PC-9 (cell line): ENCODE measurements around the gene BCL2L11.

Experiments used
- EZH2 ChIP-seq: fragments of 200-600 bp; sonication (generic); IDR thresholded peaks from 2 replicates; pipeline ENCODE4 v1.8.0; 2017; ENCODE audit warnings: antibody characterized with exemption, low read depth
- TF ChIP-seq, protein P1 (sequence below): fragments of 200-600 bp; sonication (generic); conservative IDR thresholded peaks from 2 replicates; pipeline ENCODE4 v1.6.1; 2017; ENCODE audit warnings: mixed run types, antibody characterized with exemption, mild to moderate bottlenecking, moderate library complexity

DNA sequence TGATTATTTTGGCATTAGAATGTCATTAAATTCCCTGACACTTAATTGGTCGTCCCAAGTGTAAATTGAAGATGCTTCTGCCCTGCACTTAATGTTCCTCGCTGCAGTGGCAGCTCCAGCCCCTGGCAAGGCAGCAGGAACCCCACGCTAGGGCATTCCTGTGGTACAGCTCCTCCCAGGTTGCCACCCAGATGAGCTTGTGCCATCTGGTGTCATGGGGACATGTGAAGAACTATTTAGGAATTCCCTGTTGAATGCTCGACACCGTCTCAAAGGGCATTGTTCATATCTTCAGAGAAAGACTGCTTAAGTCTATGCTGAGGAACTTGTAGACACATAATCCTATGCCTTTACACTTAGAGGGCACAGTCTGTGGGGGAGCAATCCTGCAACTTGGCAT lies 38.9 kb downstream of the BCL2L11 start:
- TF ChIP-seq, protein P1, sequence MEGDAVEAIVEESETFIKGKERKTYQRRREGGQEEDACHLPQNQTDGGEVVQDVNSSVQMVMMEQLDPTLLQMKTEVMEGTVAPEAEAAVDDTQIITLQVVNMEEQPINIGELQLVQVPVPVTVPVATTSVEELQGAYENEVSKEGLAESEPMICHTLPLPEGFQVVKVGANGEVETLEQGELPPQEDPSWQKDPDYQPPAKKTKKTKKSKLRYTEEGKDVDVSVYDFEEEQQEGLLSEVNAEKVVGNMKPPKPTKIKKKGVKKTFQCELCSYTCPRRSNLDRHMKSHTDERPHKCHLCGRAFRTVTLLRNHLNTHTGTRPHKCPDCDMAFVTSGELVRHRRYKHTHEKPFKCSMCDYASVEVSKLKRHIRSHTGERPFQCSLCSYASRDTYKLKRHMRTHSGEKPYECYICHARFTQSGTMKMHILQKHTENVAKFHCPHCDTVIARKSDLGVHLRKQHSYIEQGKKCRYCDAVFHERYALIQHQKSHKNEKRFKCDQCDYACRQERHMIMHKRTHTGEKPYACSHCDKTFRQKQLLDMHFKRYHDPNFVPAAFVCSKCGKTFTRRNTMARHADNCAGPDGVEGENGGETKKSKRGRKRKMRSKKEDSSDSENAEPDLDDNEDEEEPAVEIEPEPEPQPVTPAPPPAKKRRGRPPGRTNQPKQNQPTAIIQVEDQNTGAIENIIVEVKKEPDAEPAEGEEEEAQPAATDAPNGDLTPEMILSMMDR = no peak
- TF ChIP-seq EZH2 = no peak
